NCI-H774 (cell line): ENCODE data around the gene RNASEH1.

Experiments
- DNase-seq: peaks from one replicate; lab custom pipeline; 2025; lab: John Stamatoyannopoulos, UW

The RNASEH1 gene, protein sequence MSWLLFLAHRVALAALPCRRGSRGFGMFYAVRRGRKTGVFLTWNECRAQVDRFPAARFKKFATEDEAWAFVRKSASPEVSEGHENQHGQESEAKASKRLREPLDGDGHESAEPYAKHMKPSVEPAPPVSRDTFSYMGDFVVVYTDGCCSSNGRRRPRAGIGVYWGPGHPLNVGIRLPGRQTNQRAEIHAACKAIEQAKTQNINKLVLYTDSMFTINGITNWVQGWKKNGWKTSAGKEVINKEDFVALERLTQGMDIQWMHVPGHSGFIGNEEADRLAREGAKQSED

GRCh38 chr2:3558205-3559014 lies at the start of gene RNASEH1:
Gene RNASEH1 (minus strand): TSS chr2:3558333. CDS start chr2:3558260, 73 bp downstream.
- DNase-seq = peak; percentile 98

DNA sequence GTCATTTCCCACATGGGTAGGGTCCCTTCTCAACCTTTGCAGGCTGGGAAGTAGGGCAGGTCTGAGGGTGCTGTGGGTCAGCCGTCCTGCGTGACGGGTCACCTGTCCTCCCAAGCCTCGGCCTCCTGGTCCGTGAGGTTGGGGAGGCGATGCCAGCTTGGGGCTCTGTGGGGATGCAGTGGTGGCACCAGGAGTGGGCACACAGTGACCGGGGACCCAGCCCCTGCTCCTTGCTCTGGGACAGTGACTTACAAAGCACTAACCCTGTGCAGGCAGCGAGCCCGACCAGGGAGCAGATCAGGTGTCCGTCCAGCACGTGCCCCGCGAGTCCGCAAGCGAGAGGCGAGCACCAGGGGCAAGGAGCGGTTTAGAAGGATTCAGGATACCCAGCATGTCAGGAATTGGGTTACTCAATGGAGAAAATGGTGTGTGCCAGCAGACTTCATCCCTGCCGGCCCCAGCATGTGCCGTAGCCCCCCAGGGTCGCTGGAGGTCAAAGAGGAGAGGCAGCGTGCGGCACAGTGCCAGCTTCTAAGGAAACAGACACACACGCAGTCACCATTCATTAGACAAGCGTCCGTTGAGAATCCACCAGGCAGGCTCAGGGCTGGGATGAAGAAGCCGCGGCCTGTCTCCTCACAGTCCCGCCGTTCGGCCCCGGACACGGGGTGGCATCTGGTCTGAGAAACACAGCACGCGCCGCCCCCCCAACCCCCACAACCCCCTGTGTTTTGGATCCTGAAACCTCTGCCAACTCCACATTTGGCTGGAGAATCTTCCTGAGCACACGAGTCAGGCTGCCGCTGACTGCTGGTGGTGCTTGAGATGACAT lies 48.5 kb upstream of the RNASEH1 start:
- no peak for DNase-seq

GRCh38 chr2:3606028-3606369 lies 47.9 kb upstream of the RNASEH1 start:
- DNase-seq = no peak

DNA sequence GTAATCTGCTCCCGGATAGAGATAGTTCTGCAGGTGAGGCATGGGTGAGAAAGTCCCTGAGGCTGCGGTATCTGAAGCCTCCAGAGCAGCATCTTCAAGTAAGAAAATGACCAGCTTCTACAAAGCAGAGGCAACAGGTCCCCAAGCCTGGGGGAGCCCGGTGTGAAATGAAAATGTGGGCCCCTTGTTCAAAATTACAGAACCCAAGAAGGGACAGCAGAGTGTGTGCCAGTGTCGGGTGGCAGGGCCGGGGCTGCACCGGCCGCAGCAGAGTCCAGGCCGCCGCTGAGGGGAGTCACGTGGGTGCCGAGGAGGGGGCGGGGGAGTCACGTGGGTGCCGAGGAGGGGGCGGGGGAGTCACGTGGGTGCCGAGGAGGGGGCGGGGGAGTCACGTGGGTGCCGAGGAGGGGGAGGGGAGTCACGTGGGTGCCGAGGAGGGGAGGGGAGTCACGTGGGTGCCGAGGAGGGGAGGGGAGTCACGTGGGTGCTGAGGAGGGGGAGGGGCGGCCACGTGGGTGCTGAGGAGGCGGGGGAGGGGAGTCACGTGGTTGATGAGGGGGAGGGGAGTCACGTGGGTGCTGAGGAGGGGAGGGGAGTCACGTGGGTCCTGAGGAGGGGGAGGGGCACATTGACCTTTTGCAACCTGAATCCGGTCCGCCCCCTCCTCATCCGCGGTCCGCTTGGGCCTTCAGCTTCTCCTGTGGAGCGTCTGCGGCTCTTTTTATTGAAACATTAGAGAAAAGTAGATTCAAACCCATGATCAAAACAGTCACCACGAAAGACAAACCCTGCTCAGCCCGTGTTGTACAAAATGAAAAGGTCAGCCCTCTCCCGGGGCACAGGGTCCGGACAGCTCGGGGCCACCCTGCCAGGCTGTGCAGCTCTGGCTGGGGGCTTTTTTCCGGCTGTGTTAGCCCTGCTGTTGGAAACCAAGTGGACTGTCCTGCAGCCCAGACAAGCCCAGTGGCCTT lies 47.1 kb upstream of the RNASEH1 start:
- DNase-seq = peak; percentile 94

- no peak for DNase-seq
Observed at GRCh38 chr2:3604207-3604877, 46.2 kb upstream of the RNASEH1 start.

GRCh38 chr2:3603536-3604206 lies 45.5 kb upstream of the RNASEH1 start:
- no peak for DNase-seq

- no peak for DNase-seq
Observed at GRCh38 chr2:3602553-3603339, 44.6 kb upstream of the RNASEH1 start.

GRCh38 chr2:3601561-3602271 lies 43.6 kb upstream of the RNASEH1 start:
- no peak for DNase-seq

DNA sequence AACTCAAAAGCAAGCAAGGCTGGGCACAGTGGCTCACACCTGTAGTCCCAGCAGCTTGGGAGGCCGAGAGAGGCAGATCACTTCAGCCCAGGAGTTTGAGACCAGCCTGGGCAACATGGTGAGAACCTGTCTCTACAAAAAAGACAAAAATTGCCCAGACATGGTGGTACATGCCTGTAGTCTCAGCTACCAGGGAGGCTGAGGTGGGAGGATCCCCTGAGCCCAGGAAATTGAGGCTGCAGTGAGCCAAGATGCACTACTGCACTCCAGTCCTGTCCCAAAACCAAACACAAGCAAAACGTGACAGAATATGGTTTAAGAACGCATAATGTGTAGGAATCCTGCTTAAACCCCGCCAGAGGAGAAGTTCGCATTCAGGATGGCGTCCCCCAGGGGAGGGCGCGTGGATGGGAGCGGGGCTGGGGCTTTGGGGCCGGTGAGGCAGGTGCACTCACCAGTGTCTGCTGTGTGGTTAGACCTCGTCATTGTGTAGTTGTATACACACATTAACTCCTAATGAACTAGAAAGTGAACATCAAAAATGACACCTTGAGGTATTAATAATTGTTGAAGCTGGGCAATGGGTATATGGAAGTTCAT lies 42.2 kb upstream of the RNASEH1 start:
- DNase-seq = no peak

- DNase-seq = no peak
Observed at GRCh38 chr2:3598912-3599854, 41.0 kb upstream of the RNASEH1 start.

DNA sequence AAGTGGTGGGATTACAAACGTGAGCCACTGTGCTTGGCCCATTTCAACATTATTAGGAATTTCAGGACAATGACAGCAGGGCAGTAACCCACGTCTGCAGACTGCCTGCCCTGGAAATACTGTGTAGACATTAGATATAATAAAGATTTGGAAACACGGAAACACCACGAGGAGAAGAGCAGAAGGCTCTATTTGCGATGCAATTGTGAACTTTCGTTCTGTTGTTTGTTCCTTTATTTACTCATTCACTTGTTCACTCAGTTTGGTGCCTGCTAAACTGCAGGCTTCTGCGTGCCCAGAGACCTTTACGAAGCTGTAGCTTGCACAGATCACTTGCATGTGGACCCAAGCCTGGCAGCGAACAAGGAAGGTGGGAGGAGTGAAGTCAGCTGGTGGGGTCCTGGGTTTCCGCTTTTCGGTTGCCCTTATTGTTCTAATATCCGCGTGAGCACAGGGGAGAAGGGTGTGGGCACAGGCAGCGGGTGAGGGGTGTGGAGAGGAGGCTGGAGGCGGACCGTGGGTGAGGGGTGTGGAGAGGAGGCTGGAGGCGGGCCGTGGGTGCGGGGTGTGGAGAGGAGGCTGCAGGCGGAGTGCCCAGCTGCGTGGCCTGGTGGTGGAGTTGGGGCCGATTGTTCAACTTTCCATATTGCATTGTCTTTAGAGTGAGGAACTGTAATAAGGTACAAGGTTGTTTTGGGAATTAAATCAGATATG lies 40.2 kb upstream of the RNASEH1 start:
- peak; percentile 48 for DNase-seq

DNA sequence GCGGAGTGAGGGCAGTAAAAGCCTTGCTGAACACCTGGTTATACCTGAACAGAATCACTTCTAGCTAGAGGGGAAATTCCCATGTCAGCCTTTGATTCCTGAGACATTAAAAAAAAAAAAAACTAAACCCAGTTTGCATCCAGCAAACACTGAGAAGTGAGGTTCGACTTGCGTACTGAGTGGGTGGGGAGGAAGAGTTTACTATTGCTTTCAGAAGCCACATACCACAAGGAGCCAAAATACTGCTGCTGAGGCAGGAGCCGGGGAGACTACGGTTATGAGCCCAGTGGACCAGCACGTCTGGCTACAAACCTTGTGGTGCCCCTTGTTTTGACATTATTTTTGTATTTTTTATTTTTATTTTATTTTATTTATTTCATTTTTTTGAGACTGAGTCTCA lies 39.4 kb upstream of the RNASEH1 start:
- DNase-seq = no peak

DNA sequence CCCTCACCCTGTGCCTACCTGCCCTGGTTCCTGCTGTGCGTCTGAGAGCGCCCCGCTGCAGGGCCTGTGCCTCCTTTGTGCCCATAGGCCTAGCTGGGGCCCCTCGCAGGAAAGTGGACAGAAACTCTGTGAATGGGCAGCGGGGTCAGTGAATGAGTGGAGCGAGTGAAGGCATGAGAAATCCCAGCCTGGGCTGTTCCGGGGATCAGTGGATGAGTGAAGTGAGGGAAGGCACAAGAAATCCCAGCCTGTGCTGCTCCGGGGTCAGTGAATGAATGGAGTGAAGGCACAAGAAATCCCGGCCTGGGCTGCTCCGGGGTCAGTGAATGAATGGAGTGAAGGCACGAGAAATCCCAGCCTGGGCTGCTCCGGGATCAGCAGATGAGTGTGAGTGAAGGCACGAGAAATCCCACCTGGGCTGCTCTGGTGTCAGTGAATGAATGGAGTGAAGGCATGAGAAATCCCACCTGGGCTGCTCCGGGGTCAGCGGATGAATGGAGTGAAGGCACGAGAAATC lies 38.8 kb upstream of the RNASEH1 start:
- no peak for DNase-seq

GRCh38 chr2:3595985-3596384 lies 37.9 kb upstream of the RNASEH1 start:
- DNase-seq = no peak

DNA sequence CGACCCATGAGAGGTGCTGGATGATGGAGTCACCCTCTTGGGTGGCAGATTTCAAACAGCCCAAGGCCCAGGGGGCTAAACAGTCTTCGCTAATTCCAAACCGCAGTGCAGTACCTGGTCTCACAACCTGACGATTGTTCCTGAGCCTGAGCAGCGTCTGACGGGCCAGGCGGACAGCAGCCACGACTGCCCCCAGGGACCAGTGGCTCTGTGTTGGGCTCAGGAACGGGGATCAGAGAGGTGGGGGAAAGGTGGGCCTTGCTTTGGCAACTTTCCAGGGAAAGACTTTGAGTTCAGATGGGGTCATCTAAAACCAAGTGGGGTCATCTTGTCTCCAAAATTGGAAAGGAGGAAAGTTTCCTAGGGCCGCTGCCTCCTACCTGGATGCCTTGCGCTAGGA lies 37.3 kb upstream of the RNASEH1 start:
- no peak for DNase-seq

- DNase-seq = no peak
Observed at GRCh38 chr2:3594493-3595281, 36.6 kb upstream of the RNASEH1 start, which contains the start of gene COLEC11. Gene COLEC11 (plus strand): TSS chr2:3595112. CDS start chr2:3604341, 9,229 bp downstream.
